Stimulated activated effector memory CD8-positive, alpha-beta T cell treated with anti-CD3 and anti-CD28 coated beads, Interleukin-12 subunit alpha, Interleukin-12 subunit beta, amount 100 ng/mL, for 72 hours (primary cell): ENCODE data around the gene CCNI.
"Not testable (repeated sequence)": the region's sequence is repeated elsewhere in the genome, so short reads cannot be mapped to it uniquely, and the experiment has no call there.

Experiments used
- ATAC-seq: fragments of 150-1000 bp; cut with Tn5 transposase; 2 replicates; pipeline ENCODE4 v1.10.0; 2021
- DNase-seq, 2 donors: peaks; one replicate each; pipeline ENCODE4 v3.0.0; 2021 to 2022; ENCODE audit warnings: low spot score in 2 of 2
- H3K27ac Mint-ChIP-seq: one replicate; pipeline ENCODE4 v1.8.0; 2022; ENCODE audit warnings: mild to moderate bottlenecking, mixed read lengths
- H3K36me3 Mint-ChIP-seq: one replicate; pipeline ENCODE4 v1.8.0; 2022; ENCODE audit warnings: mild to moderate bottlenecking, mixed read lengths
- H3K4me1 Mint-ChIP-seq: one replicate; pipeline ENCODE4 v1.8.0; 2022; ENCODE audit warnings: mixed read lengths
- H3K4me3 Mint-ChIP-seq: one replicate; pipeline ENCODE4 v1.8.0; 2022; ENCODE audit warnings: mild to moderate bottlenecking, mixed read lengths
- H3K9me3 Mint-ChIP-seq: one replicate; pipeline ENCODE4 v1.8.0; 2022; ENCODE audit warnings: mixed read lengths

The CCNI gene

DNA sequence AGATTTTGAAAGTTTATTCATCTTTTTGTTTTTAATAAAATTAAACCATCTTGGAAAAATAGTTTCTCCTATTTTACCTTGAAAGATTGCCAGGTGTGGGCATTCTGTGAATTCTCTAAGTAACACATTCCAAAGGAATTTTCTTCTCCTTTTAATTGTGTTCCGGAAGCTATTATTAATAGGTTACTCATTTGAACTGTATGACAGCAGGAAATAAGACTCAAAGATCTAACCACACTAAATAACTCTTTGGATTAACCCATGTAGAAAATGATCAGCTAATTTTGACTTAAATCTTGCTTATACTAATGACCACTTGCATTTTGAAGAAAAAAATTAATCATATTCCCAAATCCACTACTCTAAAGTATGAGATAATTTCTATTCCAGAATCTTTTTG, 17.6 kb upstream of the CCNI start:
- H3K36me3 Mint-ChIP-seq: no peaks in the 10 kb centered on the region
- peaks cover 7% of the 10 kb centered on the region for H3K4me1 Mint-ChIP-seq
- H3K9me3 Mint-ChIP-seq: no peaks in the 10 kb centered on the region
- no peak for ATAC-seq
- H3K27ac Mint-ChIP-seq: no peak overlapping the region
- no peak overlapping the region for H3K4me3 Mint-ChIP-seq
- no peak for DNase-seq

DNA sequence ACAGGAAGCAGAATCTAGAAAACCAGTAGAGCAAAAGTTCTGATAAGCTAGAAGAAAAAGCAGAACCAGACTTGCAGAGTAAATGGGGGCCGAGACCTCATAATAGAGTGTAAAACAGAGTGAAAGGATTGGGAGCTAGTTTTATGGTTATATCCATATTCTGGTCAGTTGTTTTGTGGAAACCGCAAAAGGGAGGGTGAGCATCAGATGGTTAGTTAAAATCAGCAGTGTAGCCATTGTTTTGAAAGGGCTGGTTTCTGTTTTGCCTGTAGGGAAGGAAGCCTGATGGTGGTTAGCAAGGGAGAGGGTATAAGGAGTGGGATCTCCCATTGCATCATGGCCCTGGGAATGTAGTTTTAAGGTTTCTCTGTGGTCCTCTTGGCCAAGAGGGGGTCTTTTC, 17.2 kb upstream of the CCNI start:
- H3K27ac Mint-ChIP-seq: no peak overlapping the region

DNA sequence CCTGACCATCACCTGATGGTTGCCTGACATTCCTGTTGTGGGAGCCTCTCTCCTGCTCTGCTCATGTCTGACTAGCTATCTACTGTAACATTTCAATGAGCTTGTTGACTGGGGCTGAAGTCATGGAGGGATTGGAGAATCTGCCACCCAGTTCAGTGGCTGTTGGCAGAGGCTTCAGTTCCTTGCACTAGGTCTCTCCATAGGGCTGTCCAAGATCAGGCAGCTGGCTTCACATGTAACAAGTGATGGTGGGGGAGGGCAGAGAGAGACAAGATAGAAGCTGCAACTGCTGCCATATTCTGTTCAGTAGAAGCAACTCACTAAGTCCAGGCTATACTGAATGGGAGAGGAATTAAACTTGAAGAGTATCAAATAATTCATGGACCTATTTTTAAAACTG, 14.1 kb upstream of the CCNI start:
- no peaks in the 10 kb centered on the region for H3K9me3 Mint-ChIP-seq
- no peak overlapping the region for H3K4me3 Mint-ChIP-seq
- ATAC-seq: no peak
- no peak for DNase-seq
- H3K4me1 Mint-ChIP-seq: no peaks in the 10 kb centered on the region
- H3K27ac Mint-ChIP-seq: no peak overlapping the region
- no peaks in the 10 kb centered on the region for H3K36me3 Mint-ChIP-seq

More for the DNA sequence above, 17.2 kb upstream of the CCNI start:
- DNase-seq (no peak), ATAC-seq (no peak)
- H3K36me3 Mint-ChIP-seq: no peaks in the 10 kb centered on the region
- H3K9me3 Mint-ChIP-seq: no peaks in the 10 kb centered on the region
- peaks cover 7% of the 10 kb centered on the region for H3K4me1 Mint-ChIP-seq
- H3K4me3 Mint-ChIP-seq: no peak overlapping the region

DNA sequence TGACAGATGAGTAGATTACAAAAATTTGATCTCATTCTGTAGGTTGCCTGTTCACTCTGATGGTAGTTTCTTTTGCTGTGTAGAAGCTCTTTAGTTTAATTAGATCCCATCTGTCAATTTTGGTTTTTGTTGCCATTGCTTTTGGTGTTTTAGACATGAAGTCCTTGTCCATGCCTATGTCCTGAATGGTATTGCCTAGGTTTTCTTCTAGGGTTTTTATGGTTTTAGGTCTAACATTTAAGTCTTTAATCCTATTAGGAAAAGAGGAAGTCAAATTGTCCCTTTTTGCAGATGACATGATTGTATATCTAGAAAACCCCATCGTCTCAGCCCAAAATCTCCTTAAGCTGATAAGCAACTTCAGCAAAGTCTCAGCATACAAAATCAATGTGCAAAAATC, 11.2 kb upstream of the CCNI start:
- not testable (repeated sequence) for H3K4me3 Mint-ChIP-seq, DNase-seq, ATAC-seq, H3K9me3 Mint-ChIP-seq, H3K27ac Mint-ChIP-seq, H3K36me3 Mint-ChIP-seq, H3K4me1 Mint-ChIP-seq

DNA sequence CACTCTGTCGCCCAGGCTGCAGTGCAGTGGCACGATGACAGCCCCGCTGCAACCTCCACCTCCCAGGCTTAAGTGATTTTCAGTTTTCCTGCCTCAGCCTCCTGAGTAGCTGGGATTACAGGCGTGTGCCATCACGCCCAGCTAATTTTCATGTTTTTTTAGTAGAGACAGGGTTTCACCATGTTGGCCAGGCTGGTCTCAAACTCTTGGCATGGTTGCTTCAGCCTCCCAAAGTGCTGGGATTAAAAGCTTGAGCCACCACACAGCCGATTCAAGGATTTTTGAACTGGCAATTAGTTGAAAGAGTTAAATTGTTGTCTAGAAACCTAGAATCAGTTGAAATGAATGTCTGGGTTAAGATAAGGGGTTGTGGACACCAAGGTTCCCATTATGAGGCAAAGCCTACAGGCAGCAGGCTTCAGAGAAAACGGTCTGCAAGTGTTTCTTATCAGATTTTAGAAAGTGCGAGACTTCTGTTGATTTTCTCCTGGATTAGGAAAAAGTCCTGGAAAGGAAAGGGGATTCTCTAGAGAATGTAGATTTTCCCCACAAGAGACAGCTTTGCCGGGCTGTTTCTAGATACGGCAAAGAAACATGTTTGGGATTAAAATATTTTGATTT, 8.3 kb upstream of the CCNI start:
- Mint-ChIP-seq H3K4me3 (no peak overlapping the region), H3K27ac (no peak overlapping the region), H3K4me1 (peaks cover 5% of the 10 kb centered on the region), H3K9me3 (no peaks in the 10 kb centered on the region), H3K36me3 (no peaks in the 10 kb centered on the region)
- no peak for ATAC-seq
- no peak for DNase-seq

DNA sequence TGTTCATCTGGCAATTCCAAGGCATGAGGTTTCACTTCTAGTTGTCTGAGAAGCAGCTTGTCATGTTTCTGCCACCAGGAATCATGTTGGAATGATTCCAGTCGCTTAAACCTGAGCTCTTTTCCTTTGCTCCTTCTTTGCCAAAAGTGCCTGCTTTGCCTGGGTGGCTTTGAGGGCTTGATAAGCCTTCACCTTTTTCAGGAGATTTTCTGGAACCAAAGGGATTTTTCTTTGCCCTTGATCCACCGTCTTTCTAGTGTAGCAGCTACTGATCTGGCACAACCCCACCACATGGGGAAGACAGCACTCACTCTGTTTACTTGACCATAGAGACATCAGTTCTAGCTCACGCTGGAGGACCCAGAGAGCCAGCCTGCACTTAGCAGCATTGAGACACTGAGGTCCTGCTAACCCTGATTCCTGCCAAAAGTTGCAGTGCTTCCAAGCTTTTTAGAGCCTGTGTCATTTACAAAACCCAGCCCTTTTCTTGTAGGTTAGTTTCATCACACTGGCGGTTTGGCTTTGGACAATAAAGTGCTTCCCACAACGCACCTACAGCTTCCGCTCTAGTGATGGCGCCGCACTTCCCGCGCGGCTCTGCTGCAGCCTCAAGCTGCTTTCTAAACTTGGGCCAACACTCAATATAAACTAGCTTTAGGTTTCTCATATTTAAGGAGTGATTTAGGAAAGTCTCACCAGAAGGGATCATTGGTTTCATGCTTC, 7.3 kb upstream of the CCNI start:
- no peak for ATAC-seq
- Mint-ChIP-seq H3K36me3 (no peaks in the 10 kb centered on the region), H3K4me3 (no peak overlapping the region), H3K9me3 (no peaks in the 10 kb centered on the region), H3K27ac (no peak overlapping the region), H3K4me1 (peaks cover 8% of the 10 kb centered on the region)
- DNase-seq: no peak

DNA sequence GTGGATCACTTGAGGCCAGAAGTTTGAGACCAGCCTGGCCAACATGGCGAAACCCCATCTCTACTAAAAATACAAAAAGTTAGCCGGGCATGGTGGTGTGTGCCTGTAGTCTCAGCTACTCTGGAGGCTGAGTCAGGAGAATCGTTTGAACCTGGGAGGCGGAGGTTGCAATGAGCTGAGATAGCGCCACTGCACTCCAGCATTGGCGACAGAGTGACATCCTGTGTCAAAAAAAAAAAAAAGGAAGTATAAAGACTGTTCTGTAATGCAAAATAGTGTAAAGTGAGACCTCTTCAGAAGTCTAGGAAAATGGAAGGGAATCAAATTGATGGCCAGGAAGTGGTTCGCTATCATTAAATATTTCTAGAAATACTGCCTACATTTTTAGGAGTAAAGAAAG, 5.0 kb upstream of the CCNI start:
- ATAC-seq, H3K9me3 Mint-ChIP-seq, H3K27ac Mint-ChIP-seq, DNase-seq, H3K36me3 Mint-ChIP-seq, H3K4me3 Mint-ChIP-seq: not testable (repeated sequence)
- H3K4me1 Mint-ChIP-seq: peaks cover 29% of the 10 kb centered on the region

DNA sequence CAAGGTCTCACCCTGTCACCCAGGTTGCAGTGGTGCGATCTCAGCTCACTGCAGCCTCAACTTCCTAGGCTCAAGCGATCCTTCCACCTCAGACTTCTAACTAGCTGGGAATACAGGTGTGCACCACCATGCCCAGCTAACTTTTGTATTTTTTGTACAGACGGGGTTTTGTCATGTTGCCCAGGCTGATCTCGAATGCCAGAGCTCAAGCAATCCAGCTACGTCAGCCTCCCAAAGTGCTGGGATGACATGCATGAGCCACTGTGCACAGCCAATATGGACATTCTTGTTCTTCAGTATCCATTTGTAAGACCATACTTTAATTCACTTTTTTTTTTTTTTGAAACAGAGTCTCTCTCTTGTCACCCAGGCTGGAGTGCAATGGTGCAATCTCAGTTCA, 3.5 kb upstream of the CCNI start:
- no peak overlapping the region for H3K27ac Mint-ChIP-seq
- H3K9me3 Mint-ChIP-seq: no peaks in the 10 kb centered on the region
- no peaks in the 10 kb centered on the region for H3K36me3 Mint-ChIP-seq
- no peak overlapping the region for H3K4me3 Mint-ChIP-seq
- no peak for ATAC-seq
- DNase-seq: no peak
- peaks cover 29% of the 10 kb centered on the region for H3K4me1 Mint-ChIP-seq

DNA sequence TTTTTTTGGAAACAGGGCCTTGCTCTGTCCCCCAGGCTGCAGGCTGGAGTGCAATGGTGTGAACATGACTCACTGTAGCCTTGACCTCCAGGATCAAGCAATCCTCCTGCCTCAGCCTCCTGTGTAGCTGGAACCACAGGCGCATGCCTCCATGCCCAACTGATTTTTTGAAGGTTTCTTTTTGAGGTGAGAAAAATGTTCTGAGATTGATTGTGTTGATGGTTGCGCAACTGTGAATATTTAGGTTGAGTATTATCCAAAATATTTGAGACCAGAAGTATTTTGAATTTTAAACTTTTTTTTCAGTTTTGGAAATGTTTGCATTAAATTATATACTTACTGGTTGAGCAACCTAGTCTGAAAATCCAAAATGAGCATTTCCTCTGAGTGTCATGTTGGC, 2.6 kb upstream of the CCNI start:
- H3K4me3 Mint-ChIP-seq: no peak overlapping the region
- ATAC-seq (no peak), DNase-seq (no peak)
- H3K27ac Mint-ChIP-seq: no peak overlapping the region
- H3K9me3 Mint-ChIP-seq: no peaks in the 10 kb centered on the region
- H3K4me1 Mint-ChIP-seq: peaks cover 29% of the 10 kb centered on the region
- no peaks in the 10 kb centered on the region for H3K36me3 Mint-ChIP-seq

DNA sequence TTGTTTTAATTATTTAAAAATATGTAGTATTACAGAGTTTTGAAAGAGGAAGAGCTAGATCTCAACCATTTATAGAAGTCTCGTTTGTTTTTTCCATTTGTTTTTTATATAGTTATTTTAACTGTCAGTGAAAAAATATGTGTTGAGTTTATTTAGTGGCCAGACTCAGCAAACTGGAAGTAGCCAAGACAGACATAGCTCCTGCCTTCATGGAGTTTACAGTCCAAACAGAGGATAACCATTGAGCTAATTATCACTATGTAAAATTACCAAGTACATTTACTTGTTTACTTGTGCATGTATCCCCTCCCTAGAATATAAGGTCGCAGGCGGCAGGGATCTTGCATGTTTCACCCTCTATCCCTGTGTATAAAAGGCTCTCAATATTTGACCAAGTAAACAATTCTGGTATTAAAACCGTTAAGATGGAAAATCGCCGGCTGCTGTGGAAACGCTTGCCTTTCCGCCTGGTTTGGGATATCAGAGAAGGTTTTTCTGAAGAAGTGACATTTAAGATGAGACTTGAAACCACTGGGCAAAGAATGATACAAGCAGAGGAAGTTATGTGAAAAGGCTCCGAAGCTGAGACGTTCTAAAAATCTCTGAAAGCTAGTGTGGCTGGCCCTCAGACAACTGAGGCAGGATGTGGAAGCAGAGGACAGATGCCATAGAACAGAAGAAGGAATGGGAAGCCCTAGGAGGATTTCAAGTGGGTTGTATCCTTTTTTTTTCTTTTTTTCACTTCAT, 1.3 kb upstream of the CCNI start:
- ATAC-seq (no peak), DNase-seq (no peak)
- Mint-ChIP-seq H3K36me3 (peaks cover 8% of the 10 kb centered on the region), H3K27ac (no peak overlapping the region), H3K4me1 (peaks cover 29% of the 10 kb centered on the region), H3K4me3 (no peak overlapping the region), H3K9me3 (no peaks in the 10 kb centered on the region)

DNA sequence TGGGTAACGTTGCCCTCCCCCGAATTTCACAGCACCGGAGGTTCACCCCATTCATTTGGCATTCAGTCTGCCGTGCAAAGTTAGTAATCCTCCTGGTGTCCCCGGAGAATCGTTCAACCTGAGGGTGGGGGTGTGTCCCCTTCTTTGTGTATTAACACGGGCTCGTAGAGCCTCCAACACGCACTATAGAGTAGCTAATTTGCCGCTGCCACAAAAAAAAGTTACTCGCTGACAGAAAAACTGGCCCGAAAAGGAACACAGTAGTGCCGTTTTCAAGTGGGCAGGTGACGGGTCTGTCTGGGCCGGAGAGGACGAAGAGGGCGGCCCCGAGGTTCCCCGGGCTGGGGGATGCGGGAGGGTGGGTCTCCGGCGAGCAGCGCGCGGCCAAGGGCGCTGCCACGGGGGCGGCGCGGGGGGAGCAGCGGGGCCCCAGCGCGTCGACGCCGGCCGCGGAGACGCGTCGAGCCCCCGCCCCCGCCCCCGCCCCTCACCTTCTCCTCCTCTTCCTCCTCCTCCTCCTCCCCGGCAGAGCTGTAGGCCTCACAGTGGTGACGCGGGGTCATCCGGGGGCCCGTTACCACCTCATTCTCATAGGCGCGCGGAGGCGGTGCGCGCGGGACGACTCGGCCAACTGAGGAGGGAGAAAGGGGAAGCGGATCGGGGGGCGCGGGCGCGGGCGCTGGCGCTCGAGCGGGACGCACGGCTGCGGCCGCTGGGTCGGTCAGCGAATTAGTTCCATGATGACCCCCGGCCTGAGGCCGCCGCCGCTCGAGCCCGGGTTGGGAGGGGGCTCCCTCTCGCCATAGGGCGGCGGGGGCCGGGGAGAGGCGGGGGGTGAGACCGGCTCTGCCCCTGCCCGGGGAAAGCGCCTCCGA, 571 bp downstream of the CCNI start:
- peak; percentile 65 to 89 for DNase-seq
- H3K9me3 Mint-ChIP-seq: no peaks in the 10 kb centered on the region
- H3K4me3 Mint-ChIP-seq: no peak overlapping the region
- H3K4me1 Mint-ChIP-seq: peaks cover 43% of the 10 kb centered on the region
- peak; percentile 84 for ATAC-seq
- H3K36me3 Mint-ChIP-seq: peaks cover 26% of the 10 kb centered on the region
- H3K27ac Mint-ChIP-seq: no peak overlapping the region

DNA sequence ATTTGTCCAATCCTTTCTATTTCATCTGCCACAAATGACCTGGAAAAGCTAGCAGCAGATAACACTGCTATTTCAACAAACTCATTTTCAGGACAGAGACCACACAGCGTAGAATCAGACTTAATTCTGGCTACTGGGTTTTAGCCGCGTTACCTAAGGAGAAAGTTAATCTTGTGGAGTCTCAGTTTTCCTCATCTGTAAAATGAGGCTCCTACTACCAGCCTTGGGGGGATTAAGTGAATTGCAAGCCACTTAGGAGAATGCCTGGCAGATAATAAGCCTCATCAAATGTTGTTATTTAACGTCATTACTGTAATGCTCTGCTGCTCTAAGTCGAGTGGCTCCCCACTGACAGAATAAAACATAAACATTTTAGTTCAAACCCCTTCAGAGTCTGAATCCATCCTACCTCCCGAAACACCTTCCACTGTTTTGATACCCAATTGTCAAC, 1.4 kb downstream of the CCNI start:
- Mint-ChIP-seq H3K4me3 (no peak overlapping the region), H3K36me3 (peaks cover 31% of the 10 kb centered on the region), H3K9me3 (no peaks in the 10 kb centered on the region), H3K4me1 (peaks cover 50% of the 10 kb centered on the region), H3K27ac (no peak overlapping the region)
- ATAC-seq (no peak), DNase-seq (no peak)

DNA sequence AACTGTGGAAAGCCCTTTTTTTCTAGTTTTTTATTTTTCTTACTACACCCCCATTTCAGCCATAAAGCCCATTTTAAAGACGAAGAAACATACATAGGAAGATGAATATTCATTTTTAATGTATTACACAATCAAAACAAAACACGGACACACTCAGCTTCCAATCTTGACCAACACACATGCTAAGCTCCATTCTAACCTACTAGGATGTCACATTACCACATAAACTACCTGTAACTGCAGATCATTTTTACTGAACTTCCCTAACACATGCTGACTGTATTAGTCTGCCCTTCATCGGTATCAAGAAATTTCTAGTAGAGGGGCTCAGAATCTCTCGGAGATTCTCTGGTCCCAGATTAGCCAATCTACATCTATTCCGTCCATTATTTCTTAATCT, 1.8 kb downstream of the CCNI start:
- Mint-ChIP-seq H3K4me3 (no peak overlapping the region), H3K4me1 (peaks cover 53% of the 10 kb centered on the region), H3K9me3 (no peaks in the 10 kb centered on the region), H3K27ac (no peak overlapping the region), H3K36me3 (peaks cover 34% of the 10 kb centered on the region)
- DNase-seq: no peak
- no peak for ATAC-seq

DNA sequence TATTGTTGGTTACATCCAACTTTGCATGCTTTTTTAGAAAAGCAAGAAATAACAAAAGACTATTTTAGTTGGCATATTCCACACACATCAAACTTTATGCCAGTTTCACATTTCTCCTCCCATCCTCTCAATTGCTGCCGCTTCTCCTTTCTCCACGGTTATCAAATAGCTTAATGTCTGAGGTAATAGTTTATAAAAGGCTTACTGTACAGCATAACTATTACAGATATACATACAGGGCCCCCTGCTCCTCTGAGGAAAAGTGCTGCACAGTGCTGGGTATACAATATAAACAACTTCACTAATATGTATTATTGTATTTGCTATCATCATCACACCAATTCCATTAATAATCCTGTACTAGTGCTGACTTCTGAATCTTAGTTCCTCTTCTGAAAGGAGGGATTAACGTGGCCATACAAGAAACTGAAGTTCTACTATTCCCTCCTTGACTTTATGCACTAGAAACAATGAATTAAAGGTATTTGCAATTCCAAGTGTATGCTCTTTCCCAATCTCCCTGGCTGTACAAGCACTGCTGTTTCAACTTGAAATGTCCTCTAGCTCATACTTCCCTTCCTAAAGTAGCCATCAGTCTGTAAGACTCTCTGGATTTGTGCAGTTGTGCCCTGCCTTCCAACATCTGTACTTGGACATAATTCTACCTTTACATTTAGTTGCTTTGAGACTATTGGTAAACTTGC, 2.5 kb downstream of the CCNI start:
- ATAC-seq (no peak), DNase-seq (no peak)
- no peak overlapping the region for H3K27ac Mint-ChIP-seq
- H3K36me3 Mint-ChIP-seq: peaks cover 39% of the 10 kb centered on the region
- H3K9me3 Mint-ChIP-seq: no peaks in the 10 kb centered on the region
- no peak overlapping the region for H3K4me3 Mint-ChIP-seq
- peaks cover 59% of the 10 kb centered on the region for H3K4me1 Mint-ChIP-seq
